NCI-H1436 (cell line): Measurements from ENCODE around the gene KRTAP10-5.

Experiments used
- DNase-seq: peaks from one replicate; lab custom pipeline; 2025; lab: John Stamatoyannopoulos, UW

The KRTAP10-5 gene

GRCh38 chr21:44529503-44530125 is 50.8 kb downstream of the KRTAP10-5 start:
- no peak for DNase-seq
